Measurements from ENCODE around the gene CD9.

DNA sequence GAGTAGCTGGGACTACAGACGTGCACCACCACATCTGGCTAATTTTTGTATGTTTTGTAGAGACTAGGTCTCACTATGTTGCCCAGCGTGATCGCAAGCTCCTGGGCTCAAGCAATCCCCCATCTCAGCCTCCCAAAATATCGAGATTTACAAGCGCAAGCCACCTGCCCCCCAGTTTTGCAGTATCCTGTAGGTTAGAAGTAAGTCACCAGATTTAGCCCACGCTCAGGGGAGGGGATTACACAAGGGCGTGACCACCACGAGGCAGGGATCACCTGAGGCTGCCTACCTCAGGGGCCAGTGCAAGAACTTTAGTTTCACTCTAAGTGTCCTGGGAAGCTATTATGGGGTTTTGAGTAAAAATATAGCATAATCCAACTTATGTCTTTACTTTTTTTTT lies 71.1 kb downstream of the CD9 start:
- TF ChIP-seq POLR2A (IDR thresholded peaks at IDR 0.05; ENCODE audit: low read length) (no peak), GATA1 (IDR thresholded peaks at IDR 0.05; ENCODE audit: low read depth, low read length) (no peak)

Data from erythroblast (primary cell).